MM.1S (cell line): ENCODE data around the gene TBC1D25.

Source experiments
- DNase-seq: peaks from one replicate; pipeline ENCODE4 v3.0.0-alpha.2; 2015
- H2AFZ ChIP-seq: fragments of 300-600 bp; sonication (generic); 2 replicates; pipeline ENCODE4 v1.6.0; 2016; ENCODE audit warnings: antibody characterized with exemption, low read length
- H3F3A ChIP-seq: fragments of 300-600 bp; sonication (generic); 2 replicates; pipeline ENCODE4 v1.6.1; 2016; ENCODE audit warnings: mild to moderate bottlenecking, antibody characterized with exemption, low read length, moderate library complexity, mixed read lengths; ENCODE audit not compliant: insufficient read depth
- H3K27ac ChIP-seq: fragments of 300-600 bp; sonication (generic); 2 replicates; pipeline ENCODE4 v1.5.1; 2016; ENCODE audit warnings: mild to moderate bottlenecking, low read length
- H3K27me3 ChIP-seq: fragments of 300-600 bp; sonication (generic); replicated peaks from 2 replicates; pipeline ENCODE4 v1.6.0; 2016; ENCODE audit warnings: low read length; ENCODE audit not compliant: insufficient read depth
- H3K36me3 ChIP-seq: fragments of 300-600 bp; sonication (generic); replicated peaks from 2 replicates; pipeline ENCODE4 v1.6.1; 2016; ENCODE audit warnings: mild to moderate bottlenecking, low read length, mixed read lengths; ENCODE audit not compliant: insufficient read depth
- H3K4me1 ChIP-seq: fragments of 300-600 bp; sonication (generic); 2 replicates; pipeline ENCODE4 v1.6.1; 2016; ENCODE audit warnings: low read length, mixed read lengths
- H3K4me2 ChIP-seq: fragments of 300-600 bp; sonication (generic); 2 replicates; pipeline ENCODE4 v1.6.0; 2016; ENCODE audit warnings: low read depth, low read length
- H3K4me3 ChIP-seq: fragments of 300-600 bp; sonication (generic); 2 replicates; pipeline ENCODE4 v1.5.1; 2016; ENCODE audit warnings: low read length, mixed read lengths
- H3K79me2 ChIP-seq: fragments of 300-600 bp; sonication (generic); 2 replicates; pipeline ENCODE4 v1.6.1; 2016; ENCODE audit warnings: mixed run types, low read length, mixed read lengths
- H3K9ac ChIP-seq: fragments of 300-600 bp; sonication (generic); 2 replicates; pipeline ENCODE4 v1.6.1; 2016; ENCODE audit warnings: low read length, mixed read lengths
- H3K9me2 ChIP-seq: fragments of 300-600 bp; sonication (generic); replicated peaks from 2 replicates; pipeline ENCODE4 v1.6.1; 2016; ENCODE audit warnings: mild to moderate bottlenecking, low read length, mixed read lengths; ENCODE audit not compliant: insufficient read depth
- H3K9me3 ChIP-seq: fragments of 300-600 bp; sonication (generic); replicated peaks from 2 replicates; pipeline ENCODE4 v1.6.1; 2016; ENCODE audit warnings: mild to moderate bottlenecking, low read length, mixed read lengths; ENCODE audit not compliant: insufficient read depth
- H4K20me1 ChIP-seq: fragments of 300-600 bp; sonication (generic); 2 replicates; pipeline ENCODE4 v1.6.1; 2016; ENCODE audit warnings: mild to moderate bottlenecking, low read length, moderate library complexity, mixed read lengths; ENCODE audit not compliant: insufficient read depth
- EZH2 ChIP-seq: fragments of 300-600 bp; sonication (generic); optimal IDR thresholded peaks from 2 replicates; pipeline ENCODE3; 2017; ENCODE audit warnings: low read depth, mild to moderate bottlenecking, antibody characterized with exemption, low read length, mixed read lengths
- EZH2phosphoT487 ChIP-seq: fragments of 300-600 bp; sonication (generic); IDR thresholded peaks from 2 replicates; pipeline ENCODE4 v1.6.1; 2018; ENCODE audit warnings: antibody characterized with exemption, low read length
- TF ChIP-seq, protein P1 (sequence below): fragments of 300-600 bp; sonication (generic); IDR thresholded peaks from 2 replicates; pipeline ENCODE4 v1.5.1; 2016; ENCODE audit warnings: antibody characterized with exemption, low read length, mixed read lengths

The TBC1D25 gene

DNA sequence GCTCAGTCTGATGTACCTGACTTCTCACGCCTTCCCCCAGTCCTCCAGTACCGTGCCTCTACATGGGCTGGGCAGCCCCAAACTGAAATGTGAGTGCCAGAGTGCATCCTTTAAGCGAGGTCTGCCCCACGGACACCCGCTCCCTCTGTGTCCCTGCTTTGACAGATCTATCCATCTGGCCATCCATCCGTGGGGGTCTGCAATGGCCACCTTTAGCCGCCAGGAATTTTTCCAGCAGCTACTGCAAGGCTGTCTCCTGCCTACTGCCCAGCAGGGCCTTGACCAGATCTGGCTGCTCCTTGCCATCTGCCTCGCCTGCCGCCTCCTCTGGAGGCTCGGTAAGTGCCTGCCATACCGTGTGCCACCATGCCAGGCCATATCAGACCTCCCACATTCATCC lies 29.9 kb upstream of the TBC1D25 start:
- Histone ChIP-seq H2AFZ (0 out of 2 replicates have a peak overlapping the region, but pooled peaks have one; percentile 78), H3K27ac (no peak overlapping the region), H3K36me3 (no peaks in the 10 kb centered on the region), H3K4me2 (peak overlapping the region; percentile 70; the same call in 1 of the 2 replicates), H3K9me2 (no peaks in the 10 kb centered on the region), H3K9ac (peak overlapping the region; percentile 84; the same call in 1 of the 2 replicates), H3F3A (no peaks in the 10 kb centered on the region), H3K4me1 (no peaks in the 10 kb centered on the region), H4K20me1 (no peaks in the 10 kb centered on the region), H3K4me3 (peak overlapping the region; percentile 81), H3K79me2 (no peaks in the 10 kb centered on the region), H3K9me3 (no peaks in the 10 kb centered on the region), H3K27me3 (no peaks in the 10 kb centered on the region)
- DNase-seq: no peak
- TF ChIP-seq EZH2 (no peak), EZH2phosphoT487 (no peak)
- TF ChIP-seq, protein P1, sequence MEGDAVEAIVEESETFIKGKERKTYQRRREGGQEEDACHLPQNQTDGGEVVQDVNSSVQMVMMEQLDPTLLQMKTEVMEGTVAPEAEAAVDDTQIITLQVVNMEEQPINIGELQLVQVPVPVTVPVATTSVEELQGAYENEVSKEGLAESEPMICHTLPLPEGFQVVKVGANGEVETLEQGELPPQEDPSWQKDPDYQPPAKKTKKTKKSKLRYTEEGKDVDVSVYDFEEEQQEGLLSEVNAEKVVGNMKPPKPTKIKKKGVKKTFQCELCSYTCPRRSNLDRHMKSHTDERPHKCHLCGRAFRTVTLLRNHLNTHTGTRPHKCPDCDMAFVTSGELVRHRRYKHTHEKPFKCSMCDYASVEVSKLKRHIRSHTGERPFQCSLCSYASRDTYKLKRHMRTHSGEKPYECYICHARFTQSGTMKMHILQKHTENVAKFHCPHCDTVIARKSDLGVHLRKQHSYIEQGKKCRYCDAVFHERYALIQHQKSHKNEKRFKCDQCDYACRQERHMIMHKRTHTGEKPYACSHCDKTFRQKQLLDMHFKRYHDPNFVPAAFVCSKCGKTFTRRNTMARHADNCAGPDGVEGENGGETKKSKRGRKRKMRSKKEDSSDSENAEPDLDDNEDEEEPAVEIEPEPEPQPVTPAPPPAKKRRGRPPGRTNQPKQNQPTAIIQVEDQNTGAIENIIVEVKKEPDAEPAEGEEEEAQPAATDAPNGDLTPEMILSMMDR: no peak

DNA sequence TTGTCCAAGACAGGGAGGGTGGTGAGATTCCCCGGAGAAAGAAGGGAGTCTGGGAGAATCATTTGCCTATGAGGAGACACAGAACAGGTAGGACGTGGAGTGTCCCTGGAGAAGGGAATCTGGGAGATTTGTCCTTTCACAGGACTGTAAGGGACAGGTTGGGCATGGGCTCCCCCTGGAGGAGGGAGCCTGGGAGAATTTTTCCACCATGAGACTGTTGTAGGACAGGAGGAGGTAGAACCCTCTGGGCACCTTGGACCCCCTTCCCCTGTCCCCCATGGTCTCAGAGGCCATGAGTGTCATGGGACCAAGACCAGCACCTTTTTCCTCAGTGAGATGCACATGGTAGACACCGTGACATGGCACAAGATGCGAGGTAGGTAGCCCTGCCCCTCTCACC lies 28.0 kb upstream of the TBC1D25 start:
- Histone ChIP-seq H2AFZ (no peak overlapping the region), H3K9me2 (no peaks in the 10 kb centered on the region), H3K4me3 (no peak overlapping the region), H3K9me3 (no peaks in the 10 kb centered on the region), H3K4me2 (no peak overlapping the region), H3K27ac (no peak overlapping the region), H3K4me1 (no peaks in the 10 kb centered on the region), H3K36me3 (no peaks in the 10 kb centered on the region), H3K79me2 (no peaks in the 10 kb centered on the region), H4K20me1 (no peaks in the 10 kb centered on the region), H3F3A (no peaks in the 10 kb centered on the region), H3K9ac (no peak overlapping the region), H3K27me3 (no peaks in the 10 kb centered on the region)
- DNase-seq: no peak
- TF ChIP-seq, protein P1: peak; percentile 18
- TF ChIP-seq EZH2phosphoT487 (no peak), EZH2 (no peak)

DNA sequence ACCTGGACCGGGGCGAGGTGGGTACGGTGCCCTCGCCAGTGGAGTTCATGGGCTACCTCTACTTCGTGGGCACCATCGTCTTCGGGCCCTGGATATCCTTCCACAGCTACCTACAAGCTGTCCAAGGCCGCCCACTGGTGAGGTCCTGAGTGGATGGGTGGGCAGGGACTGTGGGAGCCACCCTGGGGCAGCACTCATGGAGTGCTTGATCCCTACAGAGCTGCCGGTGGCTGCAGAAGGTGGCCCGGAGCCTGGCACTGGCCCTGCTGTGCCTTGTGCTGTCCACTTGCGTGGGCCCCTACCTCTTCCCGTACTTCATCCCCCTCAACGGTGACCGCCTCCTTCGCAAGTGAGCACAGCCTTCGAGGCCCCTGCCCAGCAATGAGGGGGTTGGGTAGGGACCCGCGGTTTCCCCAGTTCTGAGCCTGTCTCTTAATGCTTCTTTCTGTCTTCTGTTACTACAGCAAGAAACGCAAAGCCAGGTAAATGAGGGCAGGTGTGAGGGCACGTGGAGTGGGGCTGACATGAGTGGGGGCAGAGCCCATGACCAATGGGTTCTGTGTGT lies 27.1 kb upstream of the TBC1D25 start:
- no peak for DNase-seq
- no peak overlapping the region for H2AFZ ChIP-seq
- H3K9ac ChIP-seq: no peak overlapping the region
- H3K9me3 ChIP-seq: no peaks in the 10 kb centered on the region
- H3K36me3 ChIP-seq: no peaks in the 10 kb centered on the region
- H3K27me3 ChIP-seq: no peaks in the 10 kb centered on the region
- H3K4me1 ChIP-seq: no peaks in the 10 kb centered on the region
- no peaks in the 10 kb centered on the region for H3K79me2 ChIP-seq
- no peak overlapping the region for H3K27ac ChIP-seq
- H3F3A ChIP-seq: no peaks in the 10 kb centered on the region
- TF ChIP-seq EZH2phosphoT487: no peak
- no peak for TF ChIP-seq EZH2
- TF ChIP-seq, protein P1: no peak
- no peaks in the 10 kb centered on the region for H4K20me1 ChIP-seq
- H3K9me2 ChIP-seq: no peaks in the 10 kb centered on the region
- no peak overlapping the region for H3K4me3 ChIP-seq
- H3K4me2 ChIP-seq: no peak overlapping the region
